ENCODE results near the gene SNX3. TPM values are rescaled to one million over a fixed set of nuclear protein-coding genes. Genes with fewer than 3 reads are reported as not detected.

Gene SNX3
- total RNA-seq, 1 donor from 2014 or later, result 93.1 TPM

DNA sequence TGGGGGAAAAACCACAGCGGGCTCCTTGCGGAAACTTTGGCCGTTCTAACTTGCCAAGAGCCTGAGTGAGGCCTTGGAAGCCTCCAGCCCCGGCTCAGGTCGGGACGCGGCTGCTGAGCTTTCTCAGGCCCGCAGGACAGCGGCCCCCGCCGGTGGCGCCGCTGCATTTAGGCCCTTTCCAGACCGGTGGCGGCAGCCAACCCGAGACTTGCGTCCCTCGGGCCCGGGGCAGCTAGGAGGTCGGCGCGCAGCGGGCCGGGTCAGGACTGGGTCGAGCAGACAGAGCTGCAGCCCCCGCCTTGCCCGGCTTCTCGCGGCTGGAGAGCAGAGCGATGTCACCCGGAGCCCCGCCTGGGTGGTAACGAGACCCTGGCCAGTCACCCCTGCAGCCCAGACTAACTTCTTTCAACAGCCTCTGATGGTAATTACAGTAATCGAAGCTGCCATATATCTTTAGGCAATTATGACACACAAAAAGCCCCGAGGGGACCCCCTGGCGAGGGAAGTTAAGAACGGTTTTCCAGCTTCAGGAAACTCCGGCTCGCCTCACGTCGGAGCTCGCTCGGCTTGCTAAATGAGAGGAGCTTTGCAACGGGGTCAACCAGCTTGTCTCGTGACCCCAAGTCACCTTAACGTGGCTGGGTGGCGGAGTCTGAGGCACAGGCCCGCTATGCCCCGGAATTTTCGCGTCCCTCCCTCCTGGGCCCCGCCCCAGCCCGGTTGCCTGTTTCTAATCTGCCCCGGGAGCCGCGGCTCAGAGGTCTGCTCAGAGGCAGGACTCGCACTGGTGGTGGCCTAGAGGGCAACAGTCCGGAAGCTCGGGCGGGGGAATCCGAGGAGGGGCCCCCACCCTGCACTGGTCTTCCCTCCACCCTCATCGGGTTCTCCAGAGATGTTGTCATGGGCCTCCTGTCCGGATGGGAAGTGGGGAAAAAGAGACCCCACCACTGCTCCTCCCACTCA is 92.1 kb downstream of the SNX3 start:
- H3K4me3 Mint-ChIP-seq, result peak overlapping the region; percentile 67
- no peak overlapping the region for H3K27ac Mint-ChIP-seq
- H3K4me1 Mint-ChIP-seq (ENCODE audit: unreplicated experiment), result peaks cover 33% of the 10 kb centered on the region
- peak; percentile 57 for TF ChIP-seq CTCF (conservative IDR thresholded peaks at IDR 0.05)
- no peaks in the 10 kb centered on the region for H3K9me3 Mint-ChIP-seq
- DNase-seq (ENCODE audit: extremely low spot score, unreplicated experiment), result no peak
- H3K36me3 Mint-ChIP-seq, result no peaks in the 10 kb centered on the region
- peaks cover 97% of the 10 kb centered on the region for H3K27me3 Mint-ChIP-seq

DNA sequence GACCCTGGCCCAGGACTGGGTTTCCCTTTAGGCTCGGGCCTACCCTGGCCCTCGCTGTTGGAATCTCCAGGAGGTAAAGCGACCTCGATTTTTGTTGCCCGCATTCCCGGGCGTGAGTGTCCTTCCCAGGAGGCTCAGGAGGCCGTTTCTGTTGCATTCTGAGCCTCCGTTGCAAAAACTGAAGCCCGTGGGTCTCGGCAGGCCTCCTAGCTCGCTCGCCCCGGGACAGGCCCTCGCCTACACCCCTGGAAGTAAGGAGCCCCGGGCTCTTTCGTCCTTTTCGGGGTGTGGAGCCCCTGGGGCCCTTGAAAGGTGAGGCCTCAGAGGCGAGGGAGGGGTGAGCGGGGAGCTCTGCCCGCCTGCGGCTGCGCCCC is 92.8 kb downstream of the SNX3 start:
- TF ChIP-seq CTCF (conservative IDR thresholded peaks at IDR 0.05), result no peak
- Mint-ChIP-seq H3K4me3 (peak overlapping the region; percentile 76), H3K36me3 (no peaks in the 10 kb centered on the region), H3K9me3 (no peaks in the 10 kb centered on the region), H3K4me1 (ENCODE audit: unreplicated experiment) (peaks cover 37% of the 10 kb centered on the region), H3K27me3 (peaks cover 97% of the 10 kb centered on the region), H3K27ac (no peak overlapping the region)
- DNase-seq (ENCODE audit: extremely low spot score, unreplicated experiment), result no peak

DNA sequence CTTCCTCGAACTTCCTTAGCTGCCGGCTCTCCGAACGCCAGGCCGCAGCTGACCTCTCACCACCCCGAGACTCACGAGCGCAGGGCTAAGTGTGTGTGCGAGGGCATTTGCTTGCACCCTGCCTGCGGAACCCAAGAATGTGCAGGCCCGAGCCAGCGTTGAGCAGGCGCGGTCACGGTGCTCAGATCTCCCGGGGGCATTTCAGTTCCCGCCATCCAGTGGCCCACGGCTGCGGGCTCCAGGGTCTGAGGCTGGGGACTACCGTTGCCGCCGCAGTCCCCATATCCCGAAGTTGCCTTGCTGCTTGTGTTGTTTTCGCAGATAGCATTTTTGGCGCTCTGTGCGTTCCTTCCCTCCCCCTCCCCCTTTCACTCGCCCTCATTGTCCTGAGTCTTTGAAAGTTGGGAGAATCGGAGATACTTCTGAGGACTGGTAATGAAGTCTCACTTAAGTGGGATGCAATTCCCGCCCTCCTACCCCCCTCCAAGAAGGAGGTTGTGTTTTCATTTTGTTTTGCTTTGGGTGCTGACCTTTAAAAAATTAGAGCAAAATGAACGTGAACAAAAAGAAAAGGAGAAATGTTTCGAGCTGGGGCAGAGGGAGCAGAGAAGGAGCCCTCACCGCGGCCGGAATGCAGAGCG is 93.3 kb downstream of the SNX3 start:
- H3K4me1 Mint-ChIP-seq (ENCODE audit: unreplicated experiment), result peaks cover 37% of the 10 kb centered on the region
- no peaks in the 10 kb centered on the region for H3K9me3 Mint-ChIP-seq
- H3K4me3 Mint-ChIP-seq, result peak overlapping the region; percentile 76
- H3K36me3 Mint-ChIP-seq, result no peaks in the 10 kb centered on the region
- H3K27me3 Mint-ChIP-seq, result peaks cover 97% of the 10 kb centered on the region
- no peak for DNase-seq (ENCODE audit: extremely low spot score, unreplicated experiment)
- peak overlapping the region; percentile 48 for H3K27ac Mint-ChIP-seq
- TF ChIP-seq CTCF (conservative IDR thresholded peaks at IDR 0.05), result no peak

- Mint-ChIP-seq H3K9me3 (no peaks in the 10 kb centered on the region), H3K4me1 (ENCODE audit: unreplicated experiment) (peaks cover 37% of the 10 kb centered on the region), H3K27ac (no peak overlapping the region), H3K4me3 (peak overlapping the region; percentile 76), H3K36me3 (no peaks in the 10 kb centered on the region), H3K27me3 (peaks cover 97% of the 10 kb centered on the region)
- no peak for TF ChIP-seq CTCF (conservative IDR thresholded peaks at IDR 0.05)
- no peak for DNase-seq (ENCODE audit: extremely low spot score, unreplicated experiment)
These were observed 94.0 kb downstream of the SNX3 start for GRCh38 chr6:108166664-108167448.
